Mammary epithelial cell (primary cell): ENCODE data around the gene TUBGCP2.

Source experiments
- CTCF ChIP-seq, 2 donors: IDR thresholded peaks in 1 of 2; conservative IDR thresholded peaks in 1 of 2; 2 replicates each; pipeline ENCODE4 v1.5.1; 2011 to 2012; ENCODE audit warnings: inconsistent platforms in 2 of 2, low read length in 2 of 2, mild to moderate bottlenecking in 2 of 2, control low read depth in 1 of 2, low read depth in 1 of 2; ENCODE audit not compliant: insufficient read depth in 1 of 2; ENCODE audit errors: extremely low read depth in 1 of 2
- EZH2 ChIP-seq: IDR thresholded peaks from 2 replicates; pipeline ENCODE4 v1.6.1; 2012; ENCODE audit warnings: low read length, inconsistent platforms, borderline replicate concordance

DNA sequence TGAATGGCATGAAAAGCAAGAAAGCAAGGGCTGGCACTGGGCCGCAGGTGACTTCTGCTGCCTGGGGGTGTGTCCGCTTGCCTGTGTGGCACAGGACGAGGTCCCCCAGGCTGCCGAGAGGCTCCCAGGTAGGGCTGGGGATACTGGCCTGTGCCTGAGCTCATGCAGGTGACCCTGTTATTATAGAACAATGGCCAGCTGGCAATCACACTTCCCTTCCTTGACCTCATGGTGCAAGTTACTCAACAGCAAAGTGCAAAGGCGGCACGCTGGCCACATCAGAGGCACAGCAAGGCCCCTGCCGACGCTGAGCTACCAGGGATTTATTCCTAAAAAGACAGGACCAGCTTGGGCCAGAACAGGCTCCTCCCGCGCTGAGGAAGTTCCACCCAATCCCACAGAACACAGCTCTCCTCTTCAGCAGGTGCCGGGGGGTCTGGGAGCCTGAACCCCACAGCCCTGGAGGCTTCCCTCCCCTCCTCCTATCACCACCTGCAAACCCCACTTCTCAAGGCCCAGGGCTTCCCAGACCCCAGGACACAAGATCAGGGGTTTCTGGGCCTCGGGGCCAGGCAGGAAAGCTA, 30.6 kb downstream of the TUBGCP2 start:
- TF ChIP-seq CTCF (conservative IDR thresholded peaks at IDR 0.05 in 1 of 2, IDR thresholded peaks at IDR 0.05 in 1 of 2; ENCODE audit: extremely low read depth in 1 of 2, insufficient read depth in 1 of 2, low read depth in 1 of 2, low read length in 2 of 2) (no peak), EZH2 (no peak)
